ENCODE results near the gene GPR37.

DNA sequence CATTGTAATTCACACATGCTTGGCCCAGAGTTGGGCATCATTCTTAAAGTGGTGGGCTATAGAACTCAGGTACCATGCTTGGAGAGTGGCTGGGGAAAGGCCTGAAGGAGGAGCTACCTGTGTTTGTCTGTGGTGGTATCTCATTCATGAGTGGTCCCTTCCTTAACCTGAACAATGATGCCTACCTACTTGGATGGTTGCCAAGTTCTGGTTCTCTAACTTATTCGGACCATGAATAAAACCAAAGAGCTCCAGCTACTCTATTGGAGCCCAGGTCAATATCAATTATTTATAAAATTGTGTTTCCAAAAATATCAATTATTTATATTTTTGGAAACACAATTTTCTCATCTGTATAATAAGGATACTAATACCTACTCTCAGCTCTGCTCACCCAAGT lies 2.9 kb upstream of the GPR37 start:
- TF ChIP-seq, protein P1, sequence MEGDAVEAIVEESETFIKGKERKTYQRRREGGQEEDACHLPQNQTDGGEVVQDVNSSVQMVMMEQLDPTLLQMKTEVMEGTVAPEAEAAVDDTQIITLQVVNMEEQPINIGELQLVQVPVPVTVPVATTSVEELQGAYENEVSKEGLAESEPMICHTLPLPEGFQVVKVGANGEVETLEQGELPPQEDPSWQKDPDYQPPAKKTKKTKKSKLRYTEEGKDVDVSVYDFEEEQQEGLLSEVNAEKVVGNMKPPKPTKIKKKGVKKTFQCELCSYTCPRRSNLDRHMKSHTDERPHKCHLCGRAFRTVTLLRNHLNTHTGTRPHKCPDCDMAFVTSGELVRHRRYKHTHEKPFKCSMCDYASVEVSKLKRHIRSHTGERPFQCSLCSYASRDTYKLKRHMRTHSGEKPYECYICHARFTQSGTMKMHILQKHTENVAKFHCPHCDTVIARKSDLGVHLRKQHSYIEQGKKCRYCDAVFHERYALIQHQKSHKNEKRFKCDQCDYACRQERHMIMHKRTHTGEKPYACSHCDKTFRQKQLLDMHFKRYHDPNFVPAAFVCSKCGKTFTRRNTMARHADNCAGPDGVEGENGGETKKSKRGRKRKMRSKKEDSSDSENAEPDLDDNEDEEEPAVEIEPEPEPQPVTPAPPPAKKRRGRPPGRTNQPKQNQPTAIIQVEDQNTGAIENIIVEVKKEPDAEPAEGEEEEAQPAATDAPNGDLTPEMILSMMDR (IDR thresholded peaks at IDR 0.05; ENCODE audit: low read depth, low read length), result no peak
- TF ChIP-seq MYC (IDR thresholded peaks at IDR 0.05; ENCODE audit: low read depth, low read length) (no peak), POLR2A (IDR thresholded peaks at IDR 0.05; ENCODE audit: extremely low read depth, insufficient read length) (no peak)

All from NB4 (cell line).